Left ventricle myocardium inferior (tissue), 1 donor: Measurements from ENCODE around the gene HEPN1. TPM values are rescaled to one million over a fixed set of nuclear protein-coding genes. Genes with fewer than 3 reads are reported as not detected.

ENCODE experiments used
- DNase-seq: peaks from one replicate; pipeline ENCODE4 v3.0.0-alpha.2; 2020
- H3K27ac ChIP-seq: fragments of 200-600 bp; replicated peaks from 2 replicates; pipeline ENCODE4 v1.8.0; 2021
- H3K27me3 ChIP-seq: fragments of 200-600 bp; 2 replicates; pipeline ENCODE4 v1.8.0; 2021; ENCODE audit warnings: low read depth
- H3K36me3 ChIP-seq: fragments of 200-600 bp; 2 replicates; pipeline ENCODE4 v1.8.0; 2021
- H3K4me1 ChIP-seq: fragments of 200-600 bp; 2 replicates; pipeline ENCODE4 v1.8.0; 2021
- H3K4me3 ChIP-seq: fragments of 200-600 bp; 2 replicates; pipeline ENCODE4 v1.8.0; 2021; ENCODE audit warnings: mild to moderate bottlenecking, moderate library complexity
- H3K9me3 ChIP-seq: fragments of 200-600 bp; replicated peaks from 2 replicates; pipeline ENCODE4 v1.8.0; 2021
- CTCF ChIP-seq: fragments of 200-600 bp; IDR thresholded peaks from 2 replicates; pipeline ENCODE4 v1.8.0; 2021; ENCODE audit warnings: antibody characterized with exemption, mild to moderate bottlenecking, borderline replicate concordance
- intact Hi-C: fragments of 100-400 bp; cut with micrococcal nuclease; formaldehyde crosslinking; loops from one replicate; pipeline ENCODE4 v1.11.0; 2022
- total RNA-seq: library from RNA; stranded (reverse); fragmentation: NEBNext Ultra II Directional; extraction: Animal tissue kit (Norgen Biotek cat#: 25700); gene quantifications from one replicate; pipeline ENCODE4 v1.2.1, GENCODE V29; 2021
- donor health status: DM: no; HTN: yes; CAD: no; lungs with severe emphysema.

Gene HEPN1
- total RNA-seq, 1 donor from 2014 or later, result not detected

DNA sequence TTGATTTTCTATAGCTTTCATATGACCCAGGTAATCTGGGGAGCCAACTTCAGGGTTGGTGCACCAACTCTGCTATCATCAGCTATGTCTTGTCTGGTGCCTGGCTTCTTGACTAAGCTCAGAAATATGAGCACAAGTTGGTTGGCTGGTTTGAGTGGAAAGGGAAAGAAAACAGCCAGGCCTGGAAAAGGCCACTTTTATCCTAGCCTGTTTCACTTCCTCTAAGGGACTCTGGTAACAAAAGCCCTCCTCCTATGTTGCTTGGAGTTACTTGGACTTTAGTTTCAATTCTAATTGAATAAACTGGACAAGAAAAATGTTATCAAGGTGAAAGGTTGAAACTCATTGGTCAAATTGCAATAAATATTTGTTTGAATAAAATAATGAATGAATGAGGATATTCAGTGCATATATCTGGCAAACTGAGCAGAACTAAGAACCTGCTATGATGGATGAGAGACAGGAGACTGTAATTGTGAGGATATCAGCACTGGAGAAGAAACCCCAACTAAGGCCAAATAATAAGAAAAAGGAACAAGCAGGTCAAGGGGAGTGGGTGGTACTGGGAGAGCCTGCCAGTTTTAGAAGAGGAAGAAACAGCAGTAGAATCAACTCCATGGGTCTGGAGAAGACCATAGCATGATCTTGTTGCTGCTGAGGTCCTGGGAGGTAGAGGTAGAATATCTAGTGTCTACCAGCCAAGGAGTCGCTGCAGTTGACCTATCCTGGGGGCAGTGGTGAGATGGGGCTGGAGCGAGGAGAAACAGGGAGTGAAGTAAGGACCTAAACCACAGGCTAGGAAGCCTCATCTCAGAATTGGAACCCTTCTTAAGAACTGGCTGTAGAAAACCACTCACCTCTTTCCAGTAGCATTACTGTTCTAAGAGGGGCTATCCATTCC, 29.6 kb upstream of the HEPN1 start:
- Histone ChIP-seq H3K36me3 (peaks cover 16% of the 10 kb centered on the region), H3K27ac (peak overlapping the region; percentile 89), H3K9me3 (no peaks in the 10 kb centered on the region), H3K4me3 (no peak overlapping the region), H3K27me3 (peaks cover 12% of the 10 kb centered on the region), H3K4me1 (peaks cover 99% of the 10 kb centered on the region)
- intact Hi-C loops, result no loop called here
- no peak for TF ChIP-seq CTCF
- DNase-seq, result no peak

DNA sequence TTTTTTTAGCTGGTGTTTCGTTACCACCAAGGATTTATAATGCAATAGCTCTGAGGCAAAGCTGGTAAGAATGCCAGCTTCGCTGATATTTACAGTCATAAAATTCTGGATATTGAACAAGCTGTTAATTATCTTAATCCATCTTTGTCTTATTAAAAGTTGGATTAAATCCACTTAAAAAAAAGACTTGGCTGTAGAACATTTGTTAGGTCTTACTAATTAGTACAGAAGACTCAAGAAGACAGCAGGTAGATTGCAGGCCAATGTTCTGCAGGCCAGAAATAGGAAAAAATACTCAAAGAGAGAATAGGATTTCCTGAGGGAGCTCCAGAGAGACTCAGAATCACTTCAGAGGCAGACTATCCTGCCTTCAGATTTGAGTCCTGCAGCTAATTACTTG, 28.9 kb upstream of the HEPN1 start:
- no peak for DNase-seq
- H3K36me3 ChIP-seq, result peaks cover 11% of the 10 kb centered on the region
- no peak for TF ChIP-seq CTCF
- no peaks in the 10 kb centered on the region for H3K9me3 ChIP-seq
- H3K27me3 ChIP-seq, result peaks cover 8% of the 10 kb centered on the region
- peak overlapping the region; percentile 89 for H3K27ac ChIP-seq
- no peak overlapping the region for H3K4me3 ChIP-seq
- intact Hi-C loops, result no loop called here
- H3K4me1 ChIP-seq, result peaks cover 99% of the 10 kb centered on the region

GRCh38 chr11:124890683-124891372, 28.2 kb upstream of the HEPN1 start:
- TF ChIP-seq CTCF, result no peak
- intact Hi-C loops, result no loop called here
- Histone ChIP-seq H3K27me3 (peaks cover 7% of the 10 kb centered on the region), H3K27ac (peak overlapping the region; percentile 89), H3K9me3 (no peaks in the 10 kb centered on the region), H3K4me3 (no peak overlapping the region), H3K36me3 (peaks cover 11% of the 10 kb centered on the region), H3K4me1 (peaks cover 99% of the 10 kb centered on the region)
- DNase-seq, result no peak

- Histone ChIP-seq H3K9me3 (no peaks in the 10 kb centered on the region), H3K27ac (peak overlapping the region; percentile 89), H3K27me3 (peaks cover 11% of the 10 kb centered on the region), H3K36me3 (peaks cover 11% of the 10 kb centered on the region), H3K4me3 (no peak overlapping the region), H3K4me1 (peaks cover 99% of the 10 kb centered on the region)
- peak; percentile 58 for DNase-seq
- intact Hi-C loops, result no loop called here
- TF ChIP-seq CTCF, result no peak
These were observed 27.6 kb upstream of the HEPN1 start for GRCh38 chr11:124891373-124891861.

DNA sequence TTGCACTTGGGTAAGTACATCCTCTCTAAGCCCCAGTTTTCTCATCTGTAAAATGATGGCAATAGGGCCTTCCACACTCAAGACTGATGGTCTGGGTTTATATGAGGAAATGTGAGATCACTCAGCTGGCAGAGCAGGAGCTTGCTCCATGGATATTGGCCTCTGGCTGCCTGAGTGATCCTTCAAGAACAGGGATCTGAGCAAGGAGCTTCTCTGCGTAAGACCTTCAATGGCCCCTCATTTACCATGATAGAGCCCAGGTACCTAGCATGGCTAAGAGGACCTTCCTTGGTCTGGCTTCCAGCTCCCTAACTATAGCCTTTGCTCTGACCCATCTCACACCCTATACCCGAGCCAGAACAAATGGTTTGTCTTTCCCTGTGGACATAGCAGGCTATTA, 26.9 kb upstream of the HEPN1 start:
- peak overlapping the region; percentile 89 for H3K27ac ChIP-seq
- intact Hi-C loops, result no loop called here
- peaks cover 11% of the 10 kb centered on the region for H3K36me3 ChIP-seq
- peaks cover 11% of the 10 kb centered on the region for H3K27me3 ChIP-seq
- no peak for DNase-seq
- H3K4me1 ChIP-seq, result peaks cover 99% of the 10 kb centered on the region
- H3K4me3 ChIP-seq, result no peak overlapping the region
- no peaks in the 10 kb centered on the region for H3K9me3 ChIP-seq
- TF ChIP-seq CTCF, result no peak
